ENCODE measurements around the gene ABCC8.

DNA sequence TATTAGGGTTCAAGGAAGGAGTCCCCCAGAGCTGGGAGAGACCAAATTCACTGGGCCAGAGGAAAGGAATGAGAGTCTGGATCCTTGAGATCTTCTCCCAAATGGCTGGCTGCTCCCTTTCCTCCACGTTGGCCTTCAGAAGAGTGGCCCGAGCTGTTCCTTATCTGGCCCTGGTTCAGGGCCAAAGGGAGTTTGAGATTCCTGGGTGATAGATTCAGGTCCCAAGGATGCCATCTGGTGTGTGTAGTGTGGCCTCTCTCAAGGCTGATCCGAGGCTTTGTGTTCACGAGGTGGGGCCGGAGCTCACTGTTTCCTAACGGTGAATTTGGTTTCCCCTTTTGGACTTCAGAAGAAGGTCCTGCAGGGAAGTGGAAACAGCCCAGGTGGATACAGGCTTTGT is 17.4 kb upstream of the ABCC8 start:
- TF ChIP-seq, protein P1, sequence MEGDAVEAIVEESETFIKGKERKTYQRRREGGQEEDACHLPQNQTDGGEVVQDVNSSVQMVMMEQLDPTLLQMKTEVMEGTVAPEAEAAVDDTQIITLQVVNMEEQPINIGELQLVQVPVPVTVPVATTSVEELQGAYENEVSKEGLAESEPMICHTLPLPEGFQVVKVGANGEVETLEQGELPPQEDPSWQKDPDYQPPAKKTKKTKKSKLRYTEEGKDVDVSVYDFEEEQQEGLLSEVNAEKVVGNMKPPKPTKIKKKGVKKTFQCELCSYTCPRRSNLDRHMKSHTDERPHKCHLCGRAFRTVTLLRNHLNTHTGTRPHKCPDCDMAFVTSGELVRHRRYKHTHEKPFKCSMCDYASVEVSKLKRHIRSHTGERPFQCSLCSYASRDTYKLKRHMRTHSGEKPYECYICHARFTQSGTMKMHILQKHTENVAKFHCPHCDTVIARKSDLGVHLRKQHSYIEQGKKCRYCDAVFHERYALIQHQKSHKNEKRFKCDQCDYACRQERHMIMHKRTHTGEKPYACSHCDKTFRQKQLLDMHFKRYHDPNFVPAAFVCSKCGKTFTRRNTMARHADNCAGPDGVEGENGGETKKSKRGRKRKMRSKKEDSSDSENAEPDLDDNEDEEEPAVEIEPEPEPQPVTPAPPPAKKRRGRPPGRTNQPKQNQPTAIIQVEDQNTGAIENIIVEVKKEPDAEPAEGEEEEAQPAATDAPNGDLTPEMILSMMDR (conservative IDR thresholded peaks at IDR 0.05; ENCODE audit: low read depth in 2 of 2), result no peak
- TF ChIP-seq, protein P2, sequence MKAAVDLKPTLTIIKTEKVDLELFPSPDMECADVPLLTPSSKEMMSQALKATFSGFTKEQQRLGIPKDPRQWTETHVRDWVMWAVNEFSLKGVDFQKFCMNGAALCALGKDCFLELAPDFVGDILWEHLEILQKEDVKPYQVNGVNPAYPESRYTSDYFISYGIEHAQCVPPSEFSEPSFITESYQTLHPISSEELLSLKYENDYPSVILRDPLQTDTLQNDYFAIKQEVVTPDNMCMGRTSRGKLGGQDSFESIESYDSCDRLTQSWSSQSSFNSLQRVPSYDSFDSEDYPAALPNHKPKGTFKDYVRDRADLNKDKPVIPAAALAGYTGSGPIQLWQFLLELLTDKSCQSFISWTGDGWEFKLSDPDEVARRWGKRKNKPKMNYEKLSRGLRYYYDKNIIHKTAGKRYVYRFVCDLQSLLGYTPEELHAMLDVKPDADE (IDR thresholded peaks at IDR 0.05), result no peak
- TF ChIP-seq ZNF331 (CRISPR knock-in tag; IDR thresholded peaks at IDR 0.05; ENCODE audit: low read depth), result no peak
- no peak for TF ChIP-seq CREB1 (CRISPR knock-in tag; IDR thresholded peaks at IDR 0.05; ENCODE audit: low read depth)
- no peak for TF ChIP-seq POLR2AphosphoS5 (IDR thresholded peaks at IDR 0.05; ENCODE audit: low read depth)
- no peak for TF ChIP-seq ZNF114 (CRISPR knock-in tag; IDR thresholded peaks at IDR 0.05)
- TF ChIP-seq EZH2 (IDR thresholded peaks at IDR 0.05; ENCODE audit: low read depth, unreplicated experiment), result no peak
